Activated CD8-positive, alpha-beta T cell treated with anti-CD3 and anti-CD28 coated beads for 36 hours (primary cell): ENCODE measurements around the gene DRP2. TPM values are rescaled to one million over a fixed set of nuclear protein-coding genes. Genes with fewer than 3 reads are reported as not detected.
"Not testable (repeated sequence)": the region's sequence is repeated elsewhere in the genome, so short reads cannot be mapped to it uniquely, and the experiment has no call there.

Experiments used
- ATAC-seq: fragments of 200-7000 bp; cut with Tn5 transposase; one replicate; pipeline ENCODE4 v1.10.0; 2021; ENCODE audit warnings: mild to moderate bottlenecking, moderate library complexity
- CTCF ChIA-PET: fragments of 350-600 bp; sonication (Branson Sonifier 250); formaldehyde crosslinking; loops from one replicate; lab custom pipeline; 2021; ENCODE audit warnings: antibody characterized with exemption; lab: Charles Lee
- POLR2A ChIA-PET: fragments of 350-600 bp; sonication (Branson Sonifier 250); formaldehyde crosslinking; loops from one replicate; lab custom pipeline; 2021; ENCODE audit warnings: antibody characterized with exemption; lab: Charles Lee
- DNase-seq: peaks from one replicate; pipeline ENCODE4 v3.0.0-alpha.2; 2020
- H3K27ac Mint-ChIP-seq: one replicate; pipeline ENCODE4 v1.8.0; 2021; ENCODE audit warnings: mild to moderate bottlenecking, mixed read lengths
- H3K27me3 Mint-ChIP-seq: one replicate; pipeline ENCODE4 v1.8.0; 2021; ENCODE audit warnings: mixed read lengths
- H3K36me3 Mint-ChIP-seq: one replicate; pipeline ENCODE4 v1.8.0; 2021; ENCODE audit warnings: low read depth, mixed read lengths
- H3K4me1 Mint-ChIP-seq: one replicate; pipeline ENCODE4 v1.8.0; 2021; ENCODE audit warnings: low read depth, mixed read lengths
- H3K4me3 Mint-ChIP-seq: one replicate; pipeline ENCODE4 v1.8.0; 2021; ENCODE audit warnings: mild to moderate bottlenecking, moderate library complexity, mixed read lengths
- H3K9me3 Mint-ChIP-seq: one replicate; pipeline ENCODE4 v1.8.0; 2021; ENCODE audit warnings: mixed read lengths
- intact Hi-C: fragments of 100-400 bp; cut with micrococcal nuclease; formaldehyde crosslinking; loops from one replicate; pipeline ENCODE4 v1.10.0; 2022
- total RNA-seq, 2 experiments: library from RNA; stranded (reverse); gene quantifications; one replicate each; pipeline ENCODE4 v1.2.3, GENCODE V29; 2021
- TF ChIP-seq, protein P1 (sequence below): fragments of 200-600 bp; IDR thresholded peaks from one replicate; pipeline ENCODE4 v1.8.0; 2022; ENCODE audit warnings: antibody characterized with exemption, mild to moderate bottlenecking

Gene DRP2, protein sequence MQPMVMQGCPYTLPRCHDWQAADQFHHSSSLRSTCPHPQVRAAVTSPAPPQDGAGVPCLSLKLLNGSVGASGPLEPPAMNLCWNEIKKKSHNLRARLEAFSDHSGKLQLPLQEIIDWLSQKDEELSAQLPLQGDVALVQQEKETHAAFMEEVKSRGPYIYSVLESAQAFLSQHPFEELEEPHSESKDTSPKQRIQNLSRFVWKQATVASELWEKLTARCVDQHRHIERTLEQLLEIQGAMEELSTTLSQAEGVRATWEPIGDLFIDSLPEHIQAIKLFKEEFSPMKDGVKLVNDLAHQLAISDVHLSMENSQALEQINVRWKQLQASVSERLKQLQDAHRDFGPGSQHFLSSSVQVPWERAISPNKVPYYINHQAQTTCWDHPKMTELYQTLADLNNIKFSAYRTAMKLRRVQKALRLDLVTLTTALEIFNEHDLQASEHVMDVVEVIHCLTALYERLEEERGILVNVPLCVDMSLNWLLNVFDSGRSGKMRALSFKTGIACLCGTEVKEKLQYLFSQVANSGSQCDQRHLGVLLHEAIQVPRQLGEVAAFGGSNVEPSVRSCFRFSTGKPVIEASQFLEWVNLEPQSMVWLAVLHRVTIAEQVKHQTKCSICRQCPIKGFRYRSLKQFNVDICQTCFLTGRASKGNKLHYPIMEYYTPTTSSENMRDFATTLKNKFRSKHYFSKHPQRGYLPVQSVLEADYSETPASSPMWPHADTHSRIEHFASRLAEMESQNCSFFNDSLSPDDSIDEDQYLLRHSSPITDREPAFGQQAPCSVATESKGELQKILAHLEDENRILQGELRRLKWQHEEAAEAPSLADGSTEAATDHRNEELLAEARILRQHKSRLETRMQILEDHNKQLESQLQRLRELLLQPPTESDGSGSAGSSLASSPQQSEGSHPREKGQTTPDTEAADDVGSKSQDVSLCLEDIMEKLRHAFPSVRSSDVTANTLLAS
- total RNA-seq = under 1 TPM; 0.38 to 0.54 TPM

GRCh38 chrX:101219116-101219863 lies at the start of gene DRP2:
TSS of gene DRP2 (plus strand) at chrX:101219786. CDS start at chrX:101231648, 11,862 bp downstream.
- TF ChIP-seq, protein P1, sequence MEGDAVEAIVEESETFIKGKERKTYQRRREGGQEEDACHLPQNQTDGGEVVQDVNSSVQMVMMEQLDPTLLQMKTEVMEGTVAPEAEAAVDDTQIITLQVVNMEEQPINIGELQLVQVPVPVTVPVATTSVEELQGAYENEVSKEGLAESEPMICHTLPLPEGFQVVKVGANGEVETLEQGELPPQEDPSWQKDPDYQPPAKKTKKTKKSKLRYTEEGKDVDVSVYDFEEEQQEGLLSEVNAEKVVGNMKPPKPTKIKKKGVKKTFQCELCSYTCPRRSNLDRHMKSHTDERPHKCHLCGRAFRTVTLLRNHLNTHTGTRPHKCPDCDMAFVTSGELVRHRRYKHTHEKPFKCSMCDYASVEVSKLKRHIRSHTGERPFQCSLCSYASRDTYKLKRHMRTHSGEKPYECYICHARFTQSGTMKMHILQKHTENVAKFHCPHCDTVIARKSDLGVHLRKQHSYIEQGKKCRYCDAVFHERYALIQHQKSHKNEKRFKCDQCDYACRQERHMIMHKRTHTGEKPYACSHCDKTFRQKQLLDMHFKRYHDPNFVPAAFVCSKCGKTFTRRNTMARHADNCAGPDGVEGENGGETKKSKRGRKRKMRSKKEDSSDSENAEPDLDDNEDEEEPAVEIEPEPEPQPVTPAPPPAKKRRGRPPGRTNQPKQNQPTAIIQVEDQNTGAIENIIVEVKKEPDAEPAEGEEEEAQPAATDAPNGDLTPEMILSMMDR = no peak
- H3K4me1 Mint-ChIP-seq = peaks cover 5% of the 10 kb centered on the region
- no peaks in the 10 kb centered on the region for H3K27me3 Mint-ChIP-seq
- DNase-seq = no peak
- no peak within 1 kb of the TSS for H3K27ac Mint-ChIP-seq
- H3K4me3 Mint-ChIP-seq = no peak within 1 kb of the TSS
- ChIA-PET CTCF (no interaction called here), POLR2A (no interaction called here)
- intact Hi-C loops = no loop called here
- H3K36me3 Mint-ChIP-seq = no peaks in the 10 kb centered on the region
- ATAC-seq = no peak
- H3K9me3 Mint-ChIP-seq = no peaks in the 10 kb centered on the region

DNA sequence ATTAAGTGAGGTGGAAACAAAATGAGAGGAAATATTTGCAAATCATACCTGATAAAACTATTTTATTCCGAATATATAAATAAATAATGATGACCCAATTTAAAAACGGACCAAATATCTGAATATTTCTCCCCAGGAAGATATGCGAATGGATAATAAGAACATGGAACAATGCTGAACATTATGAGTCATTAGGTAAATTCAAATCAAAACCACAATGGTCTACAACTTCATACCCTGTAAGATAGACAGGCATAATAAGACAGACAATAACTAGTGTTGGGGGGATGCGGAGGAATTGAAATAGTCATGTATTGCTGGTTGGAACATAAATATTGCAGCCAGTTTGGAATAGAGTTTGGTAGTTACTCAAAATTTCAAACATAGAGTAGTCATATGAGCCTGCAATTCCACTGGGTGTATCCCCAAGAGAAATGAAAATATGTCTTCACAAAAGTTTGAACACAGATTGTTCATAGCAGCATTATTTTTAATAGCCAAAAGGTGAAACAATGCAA lies 47.6 kb upstream of the DRP2 start:
- Mint-ChIP-seq H3K36me3 (no peaks in the 10 kb centered on the region), H3K9me3 (no peaks in the 10 kb centered on the region), H3K27ac (no peak overlapping the region), H3K27me3 (no peaks in the 10 kb centered on the region), H3K4me1 (no peaks in the 10 kb centered on the region), H3K4me3 (no peak overlapping the region)
- no peak for ATAC-seq
- intact Hi-C loops = no loop called here
- TF ChIP-seq, protein P1 = no peak
- CTCF ChIA-PET = no interaction called here
- DNase-seq = no peak
- POLR2A ChIA-PET = no interaction called here

DNA sequence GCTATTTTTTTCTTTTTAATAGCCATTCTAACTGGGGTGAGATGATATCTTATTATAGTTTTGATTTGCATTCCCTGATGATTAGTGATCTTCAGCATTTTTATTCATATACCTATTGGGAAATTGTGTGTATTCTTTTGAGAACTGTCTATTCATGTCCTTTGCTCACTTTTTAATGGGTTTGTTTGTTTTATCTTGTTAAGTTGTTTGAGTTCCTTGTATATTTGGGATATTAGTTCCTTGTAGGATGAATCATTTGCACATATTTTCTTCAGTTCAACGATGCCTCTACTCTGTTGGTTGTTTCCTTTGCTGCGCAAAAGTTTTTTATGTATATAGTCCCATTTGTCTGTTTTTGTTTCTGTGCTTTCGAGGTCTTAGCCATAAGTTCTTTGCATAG lies 43.1 kb upstream of the DRP2 start:
- H3K4me1 Mint-ChIP-seq = no peaks in the 10 kb centered on the region

DNA sequence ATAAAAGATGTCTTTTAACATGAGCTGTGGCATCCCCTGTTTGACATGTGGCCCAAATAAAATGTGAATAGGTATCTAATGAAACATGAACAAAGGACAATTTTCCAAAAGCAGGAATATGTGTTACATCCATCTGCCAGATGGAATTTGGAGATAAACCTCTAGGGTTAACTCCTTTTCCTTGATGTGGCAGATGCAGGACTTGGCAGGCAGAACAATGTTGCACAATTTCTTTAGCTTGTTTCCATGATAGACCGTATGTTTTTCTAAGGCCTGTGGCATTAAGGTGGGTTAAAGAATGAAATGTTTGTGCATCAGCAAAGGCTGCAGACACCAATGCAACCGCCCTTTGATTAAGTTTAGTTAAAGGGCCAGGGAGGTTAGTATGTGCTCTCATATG lies 34.7 kb upstream of the DRP2 start:
- intact Hi-C loops, H3K27me3 Mint-ChIP-seq, H3K4me1 Mint-ChIP-seq, CTCF ChIA-PET, POLR2A ChIA-PET, H3K9me3 Mint-ChIP-seq, H3K36me3 Mint-ChIP-seq, H3K27ac Mint-ChIP-seq, H3K4me3 Mint-ChIP-seq, ATAC-seq, DNase-seq: not testable (repeated sequence)

More for the DNA sequence above, 43.1 kb upstream of the DRP2 start:
- intact Hi-C loops = no loop called here
- TF ChIP-seq, protein P1 = no peak
- H3K4me3 Mint-ChIP-seq = no peak overlapping the region
- no peaks in the 10 kb centered on the region for H3K36me3 Mint-ChIP-seq
- ATAC-seq = no peak
- ChIA-PET POLR2A (no interaction called here), CTCF (no interaction called here)
- no peaks in the 10 kb centered on the region for H3K27me3 Mint-ChIP-seq
- H3K27ac Mint-ChIP-seq = no peak overlapping the region
- no peak for DNase-seq
- no peaks in the 10 kb centered on the region for H3K9me3 Mint-ChIP-seq

GRCh38 chrX:101187961-101188360 lies 31.6 kb upstream of the DRP2 start:
- H3K36me3 Mint-ChIP-seq, H3K4me1 Mint-ChIP-seq, H3K27me3 Mint-ChIP-seq, POLR2A ChIA-PET, ATAC-seq, H3K9me3 Mint-ChIP-seq, H3K4me3 Mint-ChIP-seq, intact Hi-C loops, DNase-seq, H3K27ac Mint-ChIP-seq, CTCF ChIA-PET: not testable (repeated sequence)
